RWPE1 (cell line): Measurements from ENCODE around the gene A1BG.

Source experiments
- CTCF ChIA-PET: fragments of 350-600 bp; sonication (Branson Sonifier 250); formaldehyde crosslinking; extraction: SDS; loops from one replicate; lab custom pipeline; 2021; lab: Yijun Ruan, JAX
- POLR2A ChIA-PET: fragments of 400-600 bp; formaldehyde crosslinking; extraction: SDS; loops from one replicate; lab custom pipeline; 2020; ENCODE audit warnings: antibody characterized with exemption; ENCODE audit not compliant: low non-redundant PET; lab: Yijun Ruan, JAX
- DNase-seq: peaks from one replicate; pipeline ENCODE4 v3.0.0; 2012; ENCODE audit warnings: low spot score
- H3K27ac ChIP-seq: fragments of 450-650 bp; 2 replicates; pipeline ENCODE4 v1.5.1; 2017
- CTCF ChIP-seq: fragments of 450-650 bp; conservative IDR thresholded peaks from 2 replicates; pipeline ENCODE4 v1.5.1; 2017; ENCODE audit warnings: low read depth, mild to moderate bottlenecking

A1BG gene, protein sequence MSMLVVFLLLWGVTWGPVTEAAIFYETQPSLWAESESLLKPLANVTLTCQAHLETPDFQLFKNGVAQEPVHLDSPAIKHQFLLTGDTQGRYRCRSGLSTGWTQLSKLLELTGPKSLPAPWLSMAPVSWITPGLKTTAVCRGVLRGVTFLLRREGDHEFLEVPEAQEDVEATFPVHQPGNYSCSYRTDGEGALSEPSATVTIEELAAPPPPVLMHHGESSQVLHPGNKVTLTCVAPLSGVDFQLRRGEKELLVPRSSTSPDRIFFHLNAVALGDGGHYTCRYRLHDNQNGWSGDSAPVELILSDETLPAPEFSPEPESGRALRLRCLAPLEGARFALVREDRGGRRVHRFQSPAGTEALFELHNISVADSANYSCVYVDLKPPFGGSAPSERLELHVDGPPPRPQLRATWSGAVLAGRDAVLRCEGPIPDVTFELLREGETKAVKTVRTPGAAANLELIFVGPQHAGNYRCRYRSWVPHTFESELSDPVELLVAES

GRCh38 chr19:58352760-58353671 lies at the start of gene A1BG:
TSS of gene A1BG (minus strand) at chr19:58353492. CDS start at chr19:58353437, 55 bp downstream.
- CTCF ChIA-PET: no interaction called here
- no peak for DNase-seq
- POLR2A ChIA-PET: interaction anchor here (0.6 kb wide), 1 partner anchor 10 kb away, joined by 4 read pairs; no protein-coding TSS in a partner anchor
- no peak within 1 kb of the TSS for H3K27ac ChIP-seq
- no peak for TF ChIP-seq CTCF

DNA sequence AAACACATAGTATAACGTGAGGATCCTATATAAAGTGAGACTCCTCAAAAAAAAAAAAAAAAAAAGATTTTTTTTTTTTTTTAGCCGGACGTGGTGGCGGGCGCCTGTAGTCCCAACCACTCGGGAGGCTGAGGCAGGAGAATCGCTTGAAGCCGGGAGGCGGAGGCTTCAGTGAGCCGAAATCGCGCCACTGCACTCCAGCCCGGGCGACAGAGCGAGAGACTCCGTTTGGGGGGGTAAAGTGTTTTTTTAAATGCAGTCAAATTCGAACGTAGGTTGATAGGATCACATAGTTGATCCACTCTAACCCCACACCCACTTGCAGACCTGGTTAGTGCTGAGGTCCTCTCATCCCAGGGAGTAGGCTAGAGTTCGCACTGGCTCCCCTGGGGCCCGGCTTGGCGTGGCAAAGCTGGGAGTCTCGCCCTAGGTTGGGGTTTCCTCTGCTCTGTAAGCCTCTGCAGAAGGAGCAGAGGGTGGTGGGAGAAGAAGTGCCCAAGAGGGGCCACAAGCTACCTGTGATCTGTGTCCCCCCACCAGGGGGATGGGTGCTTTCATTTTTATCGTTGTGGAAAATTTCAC lies 48.6 kb upstream of the A1BG start:
- POLR2A ChIA-PET: interaction anchor here (0.7 kb wide), 1 partner anchor 14 kb away, joined by 8 read pairs; no protein-coding TSS in a partner anchor
- CTCF ChIA-PET: no interaction called here
- TF ChIP-seq CTCF: no peak
- peak overlapping the region; percentile 79 for H3K27ac ChIP-seq
- no peak for DNase-seq

DNA sequence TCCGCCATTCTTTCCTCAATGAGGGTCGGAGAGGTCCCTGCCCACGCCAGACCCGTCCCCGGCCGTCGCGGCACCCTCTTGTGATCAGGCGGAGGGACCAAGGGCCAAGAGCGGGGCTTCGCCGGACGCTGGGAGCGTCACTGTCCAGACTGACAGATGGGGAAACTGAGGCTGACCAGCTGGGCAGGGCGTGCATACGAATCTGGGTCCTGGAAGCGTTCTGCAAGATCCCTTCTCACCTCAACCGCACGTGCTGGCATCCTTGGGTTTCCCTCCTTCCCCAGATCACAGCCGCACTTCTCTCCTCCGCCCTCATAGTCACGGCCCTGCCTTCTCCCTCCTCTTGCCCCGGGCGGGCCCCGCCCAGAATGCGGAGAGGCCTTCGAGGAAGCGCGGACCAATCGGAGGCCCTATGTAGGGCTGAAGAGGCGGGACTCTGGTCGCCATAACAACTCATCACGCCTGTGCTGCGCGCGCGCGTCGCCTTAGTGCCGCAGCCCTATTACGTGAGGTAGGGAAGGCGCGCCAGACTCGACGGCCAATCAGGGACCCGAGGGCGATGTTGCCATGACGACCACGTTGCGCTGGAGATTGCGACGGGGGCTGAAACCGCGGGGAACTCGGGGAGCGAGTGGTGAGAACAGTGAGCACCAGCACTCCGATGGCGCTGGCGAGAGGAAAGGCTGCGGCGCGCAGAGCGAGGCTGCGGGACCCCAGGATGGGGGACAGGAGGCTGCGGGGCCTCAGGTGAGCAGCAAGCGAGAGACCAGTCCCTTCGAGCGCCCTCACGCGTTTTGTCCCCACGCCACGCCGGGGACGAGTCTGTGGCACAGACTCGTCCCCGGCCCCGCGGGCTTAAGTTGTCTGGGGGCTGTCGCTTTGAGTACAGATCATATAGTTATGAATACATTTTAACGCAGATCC lies 47.9 kb upstream of the A1BG start:
- TF ChIP-seq CTCF: no peak

GRCh38 chr19:58400316-58400915 lies 47.1 kb upstream of the A1BG start:
- ChIA-PET POLR2A (no interaction called here), CTCF (no interaction called here)
- no peak for DNase-seq

More for the DNA sequence above, 47.9 kb upstream of the A1BG start:
- H3K27ac ChIP-seq: peak overlapping the region; percentile 79
- ChIA-PET CTCF (no interaction called here), POLR2A (no interaction called here)
- peak; percentile 98 for DNase-seq

More at GRCh38 chr19:58400316-58400915, 47.1 kb upstream of the A1BG start:
- no peak for TF ChIP-seq CTCF
- peak overlapping the region; percentile 79 for H3K27ac ChIP-seq
